Activated T-cell treated with anti-CD3 and anti-CD28 coated beads, Interleukin-2, amount 50 U/mL, for 48 hours (primary cell): Measurements from ENCODE around the gene ASS1.

Experiments
- DNase-seq, 2 experiments: peaks; one replicate each; pipeline ENCODE4 v3.0.0-alpha.2; 2020

ASS1 gene

DNA sequence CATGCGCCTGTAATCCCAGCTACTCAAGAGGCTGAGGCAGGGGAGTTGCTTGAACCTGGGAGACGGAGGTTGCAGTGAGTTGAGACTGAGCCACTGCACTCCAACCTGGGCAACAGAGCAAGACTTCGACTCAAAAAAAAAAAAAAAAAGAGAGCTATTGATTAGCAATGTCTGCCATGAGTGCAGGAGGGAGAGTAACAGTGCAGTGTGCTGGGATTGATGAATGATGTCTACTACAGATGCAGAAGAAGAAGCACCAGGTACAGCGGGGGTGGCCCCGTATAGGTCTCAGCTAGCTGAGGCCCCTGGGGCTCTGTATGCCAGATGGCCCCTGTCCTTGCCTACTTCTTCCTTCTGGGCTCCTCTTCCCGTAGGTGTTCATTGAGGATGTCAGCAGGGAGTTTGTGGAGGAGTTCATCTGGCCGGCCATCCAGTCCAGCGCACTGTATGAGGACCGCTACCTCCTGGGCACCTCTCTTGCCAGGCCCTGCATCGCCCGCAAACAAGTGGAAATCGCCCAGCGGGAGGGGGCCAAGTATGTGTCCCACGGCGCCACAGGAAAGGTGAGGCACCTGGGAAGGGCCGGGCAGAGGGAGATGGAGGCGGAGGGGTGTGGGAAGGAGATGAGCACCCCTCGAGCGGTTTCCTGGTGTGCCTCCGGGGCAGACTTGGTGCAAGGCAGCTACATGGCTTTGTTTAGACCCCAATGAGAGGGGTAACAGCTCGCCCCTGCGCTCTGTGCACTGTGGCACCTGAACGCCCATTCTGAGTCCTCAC lies 13.5 kb downstream of the ASS1 start:
- no peak for DNase-seq

DNA sequence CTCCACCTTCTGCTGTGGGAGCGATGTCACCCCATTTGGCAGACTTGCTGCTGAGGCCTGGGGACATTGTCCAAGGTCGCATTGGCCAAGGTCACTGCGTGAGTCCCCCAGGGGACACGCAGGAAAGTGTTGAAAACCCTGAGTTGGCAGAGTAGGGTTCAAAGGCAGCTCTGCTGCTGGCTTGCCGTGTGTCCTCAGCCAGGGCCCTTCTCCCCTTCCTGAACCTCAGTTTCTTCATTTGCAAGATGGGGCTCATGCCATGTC lies 14.0 kb downstream of the ASS1 start:
- DNase-seq = no peak

DNA sequence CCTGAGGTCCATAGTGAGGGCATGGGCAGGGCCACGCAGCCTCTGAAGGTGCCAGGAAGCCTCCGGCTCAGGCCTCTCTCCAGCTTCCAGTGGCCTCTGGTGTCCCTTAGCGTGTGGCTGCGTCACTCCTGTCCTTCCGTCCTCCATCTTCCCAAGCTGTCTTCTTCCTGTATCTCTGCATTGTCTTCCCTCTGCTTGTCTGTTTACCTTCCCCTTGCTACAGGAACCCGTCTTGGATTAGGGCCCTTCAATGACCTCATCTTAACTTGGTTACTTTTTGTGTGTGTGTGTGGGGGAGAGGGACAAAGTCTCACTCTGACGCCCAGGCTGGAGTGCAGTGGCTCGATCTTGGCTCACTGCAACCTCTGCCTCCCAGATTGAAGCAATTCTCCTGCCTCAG lies 14.4 kb downstream of the ASS1 start:
- DNase-seq = no peak

DNA sequence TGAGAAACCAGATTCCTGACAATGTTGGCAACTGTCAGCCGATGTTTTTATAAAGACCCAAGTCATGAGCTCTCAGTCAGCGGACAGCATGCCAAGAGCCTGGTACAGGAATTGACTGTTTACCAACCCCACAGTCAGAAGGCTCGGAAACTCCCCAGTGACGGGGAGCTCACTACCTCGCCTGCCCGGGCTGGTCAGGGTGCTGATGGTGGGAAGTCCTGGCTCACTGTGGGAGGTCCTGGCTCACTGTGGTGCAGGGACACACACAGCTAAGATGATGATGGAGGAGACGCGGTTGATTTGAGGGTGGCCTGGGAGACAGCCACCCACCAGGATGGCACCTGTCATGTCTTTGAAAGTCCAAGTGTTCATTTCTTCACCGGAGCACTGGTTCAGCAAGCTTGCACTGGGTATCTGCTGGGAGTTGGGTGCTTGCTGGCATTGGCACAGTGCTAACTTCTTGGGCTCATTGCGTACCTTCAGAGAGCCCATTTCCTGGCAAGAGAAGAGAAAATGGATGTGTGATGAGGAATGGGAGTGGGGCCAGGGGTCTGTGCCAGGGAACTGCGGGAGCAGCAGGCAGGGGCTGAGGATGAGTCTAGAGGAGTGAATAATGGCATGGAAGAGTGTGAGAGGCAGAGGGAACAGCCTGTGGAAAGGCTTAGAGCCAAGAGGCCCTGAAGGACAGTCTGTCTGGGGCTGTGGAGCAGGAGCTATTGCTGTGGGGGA lies 15.3 kb downstream of the ASS1 start:
- DNase-seq = no peak

DNA sequence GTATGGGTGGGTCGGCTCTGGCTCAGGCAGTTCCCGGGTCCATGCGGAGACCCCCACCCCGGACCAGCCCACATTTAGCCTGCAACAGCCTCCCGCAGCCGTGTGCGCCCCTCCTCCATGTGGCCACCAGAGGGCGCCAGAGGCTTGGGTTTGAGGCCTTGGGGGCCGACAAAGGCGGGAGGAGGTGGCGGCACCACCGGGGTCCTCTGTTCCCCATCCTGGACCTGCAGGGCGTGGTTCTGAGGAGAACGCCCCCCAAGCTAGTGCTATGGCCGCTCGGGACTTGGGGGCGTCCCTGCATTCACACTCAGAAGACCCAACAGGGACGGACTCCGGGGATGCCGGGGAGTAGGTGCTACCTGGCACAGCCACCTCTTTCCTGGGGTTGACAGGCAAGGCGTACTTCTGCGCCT lies 16.5 kb downstream of the ASS1 start:
- DNase-seq = peak; percentile 81

DNA sequence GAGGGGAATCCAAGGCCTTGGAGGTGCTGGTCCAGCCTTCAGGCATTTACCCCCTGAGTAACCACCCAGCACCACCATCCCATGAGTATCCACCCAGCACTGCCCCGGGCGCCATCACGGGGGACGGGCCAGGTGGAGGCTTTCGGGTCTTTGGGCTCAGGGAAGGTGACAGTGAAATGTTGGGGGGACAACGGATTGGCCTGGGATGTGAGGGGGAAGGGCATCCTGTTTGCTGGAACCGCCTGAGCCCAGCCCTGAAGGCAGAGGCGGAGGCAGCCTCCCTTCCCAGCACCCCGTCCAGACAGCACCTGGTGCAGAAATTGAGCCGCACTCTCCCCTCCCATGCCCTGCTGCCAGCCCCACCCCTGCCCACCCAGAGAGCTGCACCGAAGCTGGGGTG lies 17.0 kb downstream of the ASS1 start:
- no peak for DNase-seq

DNA sequence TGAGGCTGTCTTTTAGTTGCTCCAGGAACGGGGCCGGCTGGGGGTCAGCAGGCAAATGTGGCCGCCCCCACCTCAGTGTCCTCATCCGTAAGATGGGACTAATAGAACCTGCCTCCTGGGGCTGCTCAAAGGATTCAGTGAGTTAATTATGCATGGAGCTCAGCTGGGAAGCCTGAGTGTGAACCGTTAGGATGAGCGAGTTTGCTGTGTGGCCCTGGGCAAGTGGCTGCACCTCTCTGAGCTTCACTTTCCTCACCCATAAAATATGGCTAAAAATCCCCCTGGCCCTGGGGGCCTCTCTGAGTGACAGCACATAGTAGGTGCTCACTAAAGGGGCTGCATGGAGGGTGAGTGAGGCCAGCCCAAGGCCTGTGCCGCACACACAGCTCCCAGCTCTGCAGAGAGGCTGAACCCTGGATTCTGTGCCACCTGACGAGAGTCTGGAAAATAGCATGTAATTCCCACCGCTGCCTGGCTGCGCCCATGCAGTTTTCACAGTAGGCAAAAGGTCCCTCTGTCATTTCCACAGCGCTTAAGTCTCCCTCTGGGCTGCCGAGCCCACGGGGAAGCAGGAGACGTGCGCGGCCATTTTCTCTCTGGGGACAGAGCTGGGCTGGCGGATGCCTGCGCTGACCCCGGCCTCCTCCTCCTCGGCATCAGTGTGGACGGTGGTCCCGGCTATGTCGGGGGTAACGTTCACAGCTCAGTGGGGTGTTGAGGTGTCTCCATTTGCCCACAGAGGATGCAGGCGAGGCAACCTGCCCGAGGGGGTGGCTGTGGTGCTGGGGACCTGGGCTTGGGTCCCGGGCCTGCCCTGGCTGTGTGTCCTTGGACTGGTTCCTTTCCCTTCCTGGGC lies 18.2 kb downstream of the ASS1 start:
- DNase-seq = no peak

DNA sequence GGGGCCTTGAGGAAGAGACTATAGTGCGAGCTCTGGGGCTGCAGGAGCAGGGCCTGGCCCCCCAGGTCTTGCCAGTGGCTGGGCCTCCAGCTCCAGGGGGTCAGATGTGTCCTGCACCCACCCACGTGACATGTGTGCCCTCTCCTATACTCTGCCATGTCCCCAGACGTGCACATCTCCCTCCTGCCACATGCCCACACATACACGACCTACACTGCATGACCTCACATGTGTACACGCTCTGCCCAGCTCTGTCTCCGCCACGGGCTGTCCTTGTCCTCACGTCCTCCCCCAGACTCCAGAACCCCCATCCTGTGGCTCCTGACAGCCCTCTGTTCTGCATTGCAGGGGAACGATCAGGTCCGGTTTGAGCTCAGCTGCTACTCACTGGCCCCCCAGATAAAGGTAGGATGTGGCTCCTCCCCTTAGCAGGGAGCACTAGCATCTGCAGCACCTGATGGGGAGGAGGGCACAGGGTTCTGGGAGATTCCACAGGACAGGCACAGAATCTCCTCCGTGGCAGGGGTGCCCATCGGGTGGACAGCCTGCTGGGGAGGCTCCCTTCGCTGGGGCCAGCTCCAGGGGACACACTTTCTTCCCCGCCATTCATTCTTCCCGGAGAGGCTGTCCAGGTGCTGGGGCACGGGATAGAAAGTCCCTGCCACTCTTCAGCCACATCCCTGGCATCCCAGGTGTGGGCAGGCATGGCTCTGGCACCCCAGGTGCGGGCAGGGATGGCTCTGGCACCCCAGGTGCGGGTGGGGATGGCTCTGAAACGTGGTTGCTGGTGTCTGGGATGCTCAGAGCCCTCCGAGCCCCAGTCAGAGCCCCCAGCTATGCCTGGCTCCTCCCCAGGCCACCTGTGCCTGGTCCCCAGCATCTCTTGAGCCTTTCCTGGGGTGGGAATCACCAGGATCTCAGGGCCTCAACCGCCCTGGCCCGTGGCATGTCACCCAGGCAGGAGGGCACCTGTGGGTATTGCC lies 19.3 kb downstream of the ASS1 start:
- DNase-seq = no peak

DNA sequence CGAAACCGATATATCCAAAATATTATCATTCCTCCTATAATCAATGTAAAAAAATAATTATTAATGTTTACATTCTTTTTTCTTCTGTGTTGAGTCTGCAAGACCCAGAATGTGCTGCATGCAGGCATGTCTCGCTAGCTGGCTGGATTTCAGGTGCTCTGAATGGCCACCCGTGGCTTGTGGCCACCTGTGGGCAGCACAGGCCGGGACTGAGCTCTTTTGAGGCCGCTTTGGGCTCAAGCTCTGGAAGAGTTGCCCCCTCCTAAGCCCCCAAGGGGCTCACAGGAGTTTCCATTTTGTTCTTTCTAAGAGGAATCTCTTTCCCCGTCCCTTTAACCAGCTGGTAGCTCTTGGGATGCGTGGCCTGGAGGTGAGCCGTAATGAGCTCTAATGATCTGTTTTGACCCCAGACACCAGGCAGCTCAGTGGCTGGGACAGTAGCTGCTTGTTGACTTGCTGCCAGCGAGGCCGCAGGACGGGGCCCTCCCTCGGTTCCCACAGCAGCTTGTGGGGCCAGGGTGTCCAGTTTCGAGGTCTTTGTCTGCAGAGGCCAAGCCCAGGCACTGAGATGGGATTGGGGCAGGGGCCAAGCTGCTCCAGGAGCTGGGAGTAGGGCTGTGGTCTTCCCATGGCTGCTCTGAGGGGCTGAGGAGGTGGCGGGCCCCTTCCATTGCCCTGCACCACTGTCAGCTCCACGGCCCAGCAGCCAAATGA lies 20.8 kb downstream of the ASS1 start:
- DNase-seq = no peak

DNA sequence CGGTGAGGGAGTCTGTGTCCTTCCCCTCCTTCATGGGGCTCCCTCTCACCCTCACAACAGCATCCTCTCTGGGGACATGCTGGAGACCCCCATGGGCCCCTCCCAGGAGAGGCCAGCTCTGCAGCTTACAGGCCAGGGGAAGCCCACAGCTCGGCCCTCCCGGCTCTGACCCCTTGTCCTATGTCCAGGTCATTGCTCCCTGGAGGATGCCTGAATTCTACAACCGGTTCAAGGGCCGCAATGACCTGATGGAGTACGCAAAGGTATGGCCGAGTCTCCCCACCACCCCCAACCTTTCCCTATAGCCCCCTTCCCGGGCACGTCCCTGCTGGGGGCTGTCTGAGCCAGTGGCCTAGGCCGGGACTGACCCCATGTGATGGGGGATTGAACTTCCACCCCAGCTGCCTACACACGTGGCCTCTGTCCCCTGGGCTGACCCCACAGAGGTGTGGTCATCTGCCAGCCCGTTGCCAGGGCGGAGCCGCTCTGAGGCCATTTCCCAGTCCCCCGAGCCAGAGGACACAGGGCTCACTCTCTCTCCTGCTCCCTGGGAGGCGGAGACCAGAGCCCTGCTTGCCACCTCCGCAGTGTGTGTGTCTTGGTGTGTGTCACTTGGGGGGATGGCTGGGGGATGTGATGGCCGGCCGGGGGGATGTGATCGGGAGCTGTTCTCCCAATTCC lies 21.9 kb downstream of the ASS1 start:
- DNase-seq = no peak

DNA sequence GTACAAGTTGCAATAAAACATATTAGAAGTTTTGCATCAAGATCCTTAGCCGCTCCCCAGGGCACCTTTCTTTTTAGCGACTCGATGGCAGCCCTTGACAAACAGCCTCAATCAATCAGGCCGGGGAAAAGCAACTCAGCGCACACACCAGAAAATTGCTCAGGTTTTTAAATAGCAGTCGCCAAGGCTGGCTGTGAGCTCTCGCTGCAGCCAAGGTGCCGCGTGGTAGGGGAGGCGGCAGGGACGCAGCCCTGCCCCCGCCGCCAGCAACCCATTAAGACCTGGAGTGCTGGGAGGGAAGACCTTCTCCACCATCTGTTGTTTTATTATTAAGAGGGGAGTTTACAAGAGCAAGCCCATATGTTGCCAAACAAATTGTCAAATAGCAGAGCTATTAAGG lies 22.6 kb downstream of the ASS1 start:
- DNase-seq = no peak

DNA sequence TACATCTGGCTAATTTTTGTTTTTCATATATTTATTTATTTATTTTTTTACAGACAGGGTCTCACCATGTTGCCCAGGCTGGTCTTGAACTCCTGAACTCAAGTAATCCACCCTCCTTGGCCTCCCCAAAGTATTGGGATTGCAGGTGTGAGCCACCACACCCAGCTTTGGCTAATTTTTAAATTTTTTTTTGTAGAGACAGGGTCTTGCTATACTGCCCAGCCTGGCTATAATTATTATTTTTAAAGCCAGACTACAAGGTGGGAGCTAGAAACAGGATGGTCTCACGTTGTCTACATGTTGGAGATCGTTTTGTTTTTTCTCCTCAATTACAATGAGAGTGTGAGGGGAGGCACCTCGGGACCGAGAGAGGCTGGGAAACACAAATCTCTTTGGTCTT lies 23.8 kb downstream of the ASS1 start:
- no peak for DNase-seq

DNA sequence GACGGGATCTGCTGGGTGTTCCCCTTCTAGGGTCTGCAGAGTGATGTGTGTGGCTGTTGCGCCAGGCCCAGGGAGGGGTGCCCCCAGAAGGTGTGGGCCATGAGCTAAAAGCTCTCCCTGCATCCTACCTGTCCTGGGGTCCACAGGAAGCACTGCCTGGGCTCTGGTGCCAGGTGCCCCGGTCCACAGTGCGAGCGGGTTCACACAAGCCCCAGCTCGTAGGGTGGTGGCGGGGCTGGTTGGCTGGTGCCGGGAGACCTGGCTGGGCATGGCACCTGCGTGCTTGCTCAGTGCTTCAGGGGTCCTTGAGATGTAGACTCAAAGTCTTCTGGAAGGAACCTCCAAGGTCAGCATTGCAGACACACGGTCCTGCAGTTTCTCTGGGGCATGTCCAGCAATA lies 25.5 kb downstream of the ASS1 start:
- DNase-seq = no peak

DNA sequence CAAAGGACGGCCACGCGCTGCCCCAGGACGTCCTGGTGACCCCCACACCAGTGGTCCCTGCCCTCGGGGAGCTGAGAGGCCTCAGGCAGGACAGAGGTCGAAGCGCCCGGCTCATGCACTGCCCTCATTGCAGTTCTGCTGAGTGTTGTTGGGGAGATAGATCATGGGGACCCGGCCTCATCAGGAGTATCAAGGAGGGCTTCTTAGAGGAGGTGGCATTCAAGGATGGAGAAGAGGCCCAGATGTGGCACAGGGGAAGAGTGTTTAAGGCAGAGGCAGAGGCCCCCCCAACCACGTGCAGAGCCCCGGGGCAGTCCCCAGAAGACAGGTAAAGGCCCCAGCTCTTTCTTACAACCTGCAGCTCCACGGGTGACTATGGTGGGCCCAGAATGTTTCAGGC lies 26.2 kb downstream of the ASS1 start:
- no peak for DNase-seq

DNA sequence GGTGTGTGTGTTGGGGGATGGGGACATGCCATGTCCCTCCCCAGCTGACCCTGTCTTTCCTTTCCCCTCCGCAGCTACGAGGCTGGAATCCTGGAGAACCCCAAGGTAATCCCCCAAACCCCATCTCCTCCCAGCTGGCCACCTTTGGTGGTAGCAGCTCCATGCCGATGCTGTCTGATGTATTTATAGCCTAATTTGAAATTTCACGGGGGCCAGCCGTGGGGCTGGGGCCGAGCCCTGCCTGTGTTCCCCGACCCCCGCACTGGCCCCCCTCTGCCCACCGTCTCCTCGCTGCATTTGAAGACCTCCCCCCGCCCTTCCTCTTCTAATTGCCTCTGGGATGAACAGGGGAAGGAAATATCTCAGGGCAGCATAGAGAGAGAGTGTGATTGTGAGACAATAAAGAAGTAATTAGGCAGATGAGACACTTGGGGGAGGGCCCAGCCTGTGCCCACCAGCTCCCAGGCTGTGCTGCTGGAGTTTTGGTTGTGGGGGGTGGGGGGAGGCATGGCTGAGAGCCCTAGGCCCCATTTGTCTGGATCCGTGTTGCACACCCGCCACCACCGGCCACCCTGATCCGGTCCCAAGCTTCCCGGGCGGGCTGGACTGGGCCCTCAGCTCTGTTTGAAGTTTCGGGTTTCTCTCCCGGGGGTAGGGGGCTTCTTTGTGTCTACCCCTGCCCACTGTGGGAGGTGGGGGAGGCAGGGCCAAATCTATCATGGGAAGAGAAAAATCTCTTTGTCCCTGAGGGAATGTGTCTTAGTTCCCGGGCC lies 26.8 kb downstream of the ASS1 start:
- no peak for DNase-seq

DNA sequence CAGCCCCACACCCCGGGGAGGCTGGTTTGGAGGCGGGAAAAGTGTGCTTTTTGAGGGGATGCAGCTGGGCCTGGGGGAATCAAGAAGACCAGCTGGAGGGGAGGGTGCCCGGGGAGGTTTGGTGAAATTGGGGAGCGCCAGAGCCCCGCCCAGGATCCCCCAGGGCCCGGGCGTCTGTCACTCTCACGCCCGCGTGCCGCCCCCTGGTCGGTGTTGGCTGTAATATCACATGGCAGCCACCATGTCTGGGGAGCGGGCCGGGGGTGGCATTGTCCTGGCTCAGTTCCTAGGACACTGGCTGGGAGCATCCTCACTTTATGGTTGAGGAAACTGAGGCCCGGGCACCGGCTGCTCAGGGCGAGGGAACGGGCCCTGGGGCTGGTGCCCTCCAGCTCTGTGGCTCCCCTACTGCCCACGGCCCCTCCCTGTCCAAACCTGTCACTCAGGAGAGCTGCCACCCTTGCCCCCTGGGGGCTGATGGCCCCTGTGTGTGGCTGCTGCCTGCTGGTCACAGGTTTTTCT lies 27.5 kb downstream of the ASS1 start:
- DNase-seq = no peak

DNA sequence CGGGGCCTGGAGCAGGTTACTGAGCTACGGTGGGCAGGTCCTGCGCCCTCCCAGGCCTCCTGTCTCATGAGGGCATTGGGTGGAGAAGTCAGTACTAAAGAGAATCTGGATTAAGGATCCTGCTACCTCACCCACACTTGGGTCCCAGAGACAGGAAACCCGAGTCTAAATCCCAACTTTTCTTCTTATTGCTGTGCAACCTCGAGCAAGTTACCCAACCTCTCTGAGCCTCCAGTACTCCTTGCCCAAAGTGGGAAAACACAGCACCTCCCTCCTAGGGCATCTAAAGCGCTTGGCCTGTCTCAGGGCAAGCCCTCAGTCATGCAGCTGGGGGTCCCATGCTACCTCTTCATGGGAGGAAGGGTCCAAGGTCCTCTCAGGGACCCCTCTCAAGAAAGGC lies 28.2 kb downstream of the ASS1 start:
- no peak for DNase-seq

DNA sequence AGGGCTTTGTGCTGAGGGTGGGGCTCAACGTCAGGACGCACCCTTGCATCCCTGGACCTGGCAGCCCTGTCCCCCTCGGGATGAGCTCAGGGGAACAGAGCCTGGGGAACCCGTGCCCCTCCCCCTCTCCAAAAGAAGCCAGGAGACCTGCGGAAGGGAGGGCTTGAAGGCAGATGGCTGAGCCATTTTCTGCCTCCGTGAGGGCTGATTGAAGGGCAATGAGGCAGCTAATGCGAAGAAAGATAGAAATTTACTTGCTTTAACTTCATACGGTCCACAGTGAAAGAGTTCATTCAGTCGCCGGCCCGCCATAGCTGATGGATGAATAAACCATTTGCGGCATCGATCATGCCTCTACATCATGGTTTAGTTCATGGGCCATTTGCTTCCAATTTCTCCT lies 28.8 kb downstream of the ASS1 start:
- no peak for DNase-seq

DNA sequence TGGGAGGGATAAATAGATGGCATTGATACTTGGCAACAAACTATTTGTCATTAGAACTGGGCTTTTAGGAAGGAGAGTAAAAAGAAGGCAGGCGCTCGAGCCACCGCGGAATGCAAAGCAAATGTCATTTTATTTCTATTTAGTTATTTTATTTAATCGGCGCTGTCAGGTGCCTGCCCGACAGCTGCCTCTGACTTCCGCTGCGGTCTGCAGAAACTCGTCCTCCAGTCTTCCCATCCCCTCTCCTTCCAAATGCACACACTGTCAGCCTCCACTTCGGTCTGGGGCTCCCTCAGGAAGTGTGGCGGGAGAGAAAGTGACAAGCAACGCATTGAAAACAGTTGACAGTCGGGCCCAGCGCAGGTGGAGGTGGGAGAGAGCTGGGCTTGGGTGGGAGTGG lies 29.3 kb downstream of the ASS1 start:
- DNase-seq = no peak

DNA sequence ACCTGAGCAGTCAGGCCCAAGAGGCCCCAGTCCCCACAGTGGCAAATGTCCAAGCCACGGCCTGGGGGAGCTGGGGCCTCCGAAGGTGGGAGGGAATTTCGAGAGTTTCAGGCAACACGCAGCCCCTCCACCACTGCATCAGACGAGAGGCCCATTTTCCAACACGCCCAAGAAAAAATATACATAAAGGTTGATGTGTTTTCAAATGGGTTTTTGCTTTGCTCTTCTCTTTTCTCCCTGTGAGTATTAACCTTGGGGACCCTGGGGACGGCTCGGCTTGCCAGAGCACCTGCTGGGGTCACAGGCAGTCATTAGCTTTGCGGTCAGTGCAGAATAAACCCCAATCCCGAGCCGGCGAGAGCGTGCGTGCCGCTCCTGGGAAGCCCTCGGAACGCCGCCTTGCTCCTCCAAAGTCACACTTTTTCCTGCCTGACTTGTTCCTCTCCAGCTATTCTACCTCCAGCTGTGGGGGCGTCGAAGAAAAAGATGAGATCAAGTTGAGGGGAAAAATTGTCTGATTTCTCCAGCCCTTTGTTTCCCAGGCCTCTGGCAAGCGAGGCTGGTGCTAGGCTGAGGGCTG lies 31.5 kb downstream of the ASS1 start:
- no peak for DNase-seq
